Muscle of leg (tissue), 11 donors: ENCODE measurements around the gene PHACTR1. TPM values are rescaled to one million over a fixed set of nuclear protein-coding genes. Genes with fewer than 3 reads are reported as not detected.

Experiments used
- DNase-seq: peaks from one replicate; pipeline ENCODE4 v3.0.0; 2013
- H3K27ac ChIP-seq: one replicate; pipeline ENCODE4 v1.5.1; 2013; ENCODE audit warnings: mild to moderate bottlenecking, low read length, control low read depth
- H3K27me3 ChIP-seq: one replicate; pipeline ENCODE4 v1.6.1; 2013; ENCODE audit warnings: low read length; ENCODE audit not compliant: control insufficient read depth, insufficient read depth
- H3K36me3 ChIP-seq: one replicate; pipeline ENCODE4 v1.6.1; 2013; ENCODE audit warnings: low read length; ENCODE audit not compliant: control insufficient read depth, insufficient read depth
- H3K4me1 ChIP-seq: one replicate; pipeline ENCODE4 v1.6.1; 2013; ENCODE audit warnings: low read length; ENCODE audit not compliant: control insufficient read depth, insufficient read depth
- H3K4me3 ChIP-seq: one replicate; pipeline ENCODE4 v1.5.1; 2013; ENCODE audit warnings: low read length, control low read depth
- H3K9me3 ChIP-seq: replicated peaks from 2 replicates; pipeline ENCODE4 v1.6.1; 2013; ENCODE audit warnings: low read depth, low read length; ENCODE audit not compliant: control insufficient read depth
- WGBS: methylation state at CpG from one replicate; pipeline ENCODE4 v1.1.5; 2013; ENCODE audit warnings: missing lambda C conversion rate; ENCODE audit not compliant: insufficient coverage; 5-methylcytosine and 5-hydroxymethylcytosine counted together
- polyA plus RNA-seq, 8 donors: library from polyadenylated mRNA; unstranded; fragments of 120-200 nt; gene quantifications; one replicate each; pipeline versions ENCODE4 v1.2.1 to v1.2.3, GENCODE V29; 2013; ENCODE audit warnings: inconsistent platforms in 1 of 8, low replicate concordance in 1 of 8; ENCODE audit not compliant: insufficient read length in 8 of 8, insufficient read depth in 1 of 8
- total RNA-seq: library from RNA; stranded (reverse); fragments of 120-200 nt; gene quantifications from one replicate; pipeline ENCODE4 v1.2.4, GENCODE V29; 2013

Gene PHACTR1
- total and polyA plus RNA-seq, 9 donors = 3.8 to 9.4 (median 4.6) TPM

GRCh38 chr6:12866422-12867029 is 150.0 kb downstream of the PHACTR1 start:
- Histone ChIP-seq H3K36me3 (no peaks in the 10 kb centered on the region), H3K27me3 (no peaks in the 10 kb centered on the region), H3K9me3 (no peaks in the 10 kb centered on the region), H3K4me3 (no peak overlapping the region), H3K27ac (no peak overlapping the region), H3K4me1 (no peaks in the 10 kb centered on the region)
- WGBS = 50% methylated on average over 1 of the region's 6 CpGs
- DNase-seq = no peak

GRCh38 chr6:12869816-12870432 is 153.4 kb downstream of the PHACTR1 start:
- H3K4me3 ChIP-seq = no peak overlapping the region
- no CpG with 5 or more reads among the region's 2 CpGs for WGBS
- no peak overlapping the region for H3K27ac ChIP-seq
- DNase-seq = no peak
- no peaks in the 10 kb centered on the region for H3K4me1 ChIP-seq
- H3K9me3 ChIP-seq = no peaks in the 10 kb centered on the region
- H3K27me3 ChIP-seq = no peaks in the 10 kb centered on the region
- H3K36me3 ChIP-seq = no peaks in the 10 kb centered on the region

GRCh38 chr6:12873691-12874090 is 157.1 kb downstream of the PHACTR1 start:
- Histone ChIP-seq H3K4me3 (no peak overlapping the region), H3K36me3 (no peaks in the 10 kb centered on the region), H3K27me3 (no peaks in the 10 kb centered on the region), H3K27ac (no peak overlapping the region), H3K4me1 (no peaks in the 10 kb centered on the region), H3K9me3 (no peaks in the 10 kb centered on the region)
- peak; percentile 11 for DNase-seq

- Histone ChIP-seq H3K4me1 (no peaks in the 10 kb centered on the region), H3K36me3 (no peaks in the 10 kb centered on the region), H3K27ac (no peak overlapping the region), H3K9me3 (no peaks in the 10 kb centered on the region), H3K27me3 (no peaks in the 10 kb centered on the region), H3K4me3 (no peak overlapping the region)
- DNase-seq = peak; percentile 70
- 54% methylated on average over 5 of the region's 6 CpGs for WGBS
Observed at GRCh38 chr6:12875051-12875450, 158.5 kb downstream of the PHACTR1 start.

GRCh38 chr6:12878741-12879140 is 162.2 kb downstream of the PHACTR1 start:
- WGBS = 57% methylated on average over 1 of the region's 4 CpGs
- no peak for DNase-seq
- no peaks in the 10 kb centered on the region for H3K27me3 ChIP-seq

GRCh38 chr6:12882761-12883290 is 166.3 kb downstream of the PHACTR1 start:
- Histone ChIP-seq H3K4me3 (no peak overlapping the region), H3K4me1 (peaks cover 7% of the 10 kb centered on the region), H3K9me3 (no peaks in the 10 kb centered on the region), H3K27me3 (no peaks in the 10 kb centered on the region), H3K36me3 (no peaks in the 10 kb centered on the region), H3K27ac (no peak overlapping the region)
- no peak for DNase-seq
- WGBS = no CpG with 5 or more reads among the region's 2 CpGs

More at GRCh38 chr6:12878741-12879140, 162.2 kb downstream of the PHACTR1 start:
- Histone ChIP-seq H3K36me3 (no peaks in the 10 kb centered on the region), H3K4me1 (no peaks in the 10 kb centered on the region), H3K9me3 (no peaks in the 10 kb centered on the region), H3K27ac (no peak overlapping the region), H3K4me3 (no peak overlapping the region)

GRCh38 chr6:12884983-12885382 is 168.4 kb downstream of the PHACTR1 start:
- Histone ChIP-seq H3K36me3 (no peaks in the 10 kb centered on the region), H3K4me3 (no peak overlapping the region)
- WGBS = 65% methylated on average over 6 of the region's 7 CpGs

GRCh38 chr6:12886961-12887775 is 170.6 kb downstream of the PHACTR1 start:
- Histone ChIP-seq H3K4me1 (peaks cover 7% of the 10 kb centered on the region), H3K4me3 (no peak overlapping the region), H3K36me3 (no peaks in the 10 kb centered on the region), H3K27me3 (no peaks in the 10 kb centered on the region), H3K27ac (no peak overlapping the region), H3K9me3 (peaks cover 5% of the 10 kb centered on the region)
- WGBS = 35% methylated on average over 5 of the region's 8 CpGs
- peak; percentile 89 for DNase-seq

More at GRCh38 chr6:12884983-12885382, 168.4 kb downstream of the PHACTR1 start:
- H3K27ac ChIP-seq = no peak overlapping the region
- H3K27me3 ChIP-seq = no peaks in the 10 kb centered on the region
- DNase-seq = no peak
- H3K9me3 ChIP-seq = no peaks in the 10 kb centered on the region
- H3K4me1 ChIP-seq = peaks cover 7% of the 10 kb centered on the region

GRCh38 chr6:12890171-12890790 is 173.7 kb downstream of the PHACTR1 start:
- H3K9me3 ChIP-seq = peaks cover 5% of the 10 kb centered on the region
- H3K4me1 ChIP-seq = peaks cover 9% of the 10 kb centered on the region
- H3K4me3 ChIP-seq = no peak overlapping the region
- H3K27me3 ChIP-seq = no peaks in the 10 kb centered on the region
- no peak for DNase-seq
- WGBS = 94% methylated on average over 9 of the region's 9 CpGs
- H3K36me3 ChIP-seq = no peaks in the 10 kb centered on the region
- no peak overlapping the region for H3K27ac ChIP-seq

GRCh38 chr6:12891595-12891994 is 175.0 kb downstream of the PHACTR1 start:
- H3K27ac ChIP-seq = no peak overlapping the region
- H3K27me3 ChIP-seq = no peaks in the 10 kb centered on the region
- no CpG with 5 or more reads among the region's 1 CpG for WGBS
- H3K4me1 ChIP-seq = peaks cover 9% of the 10 kb centered on the region
- H3K4me3 ChIP-seq = no peak overlapping the region
- H3K36me3 ChIP-seq = no peaks in the 10 kb centered on the region
- no peak for DNase-seq
- peaks cover 5% of the 10 kb centered on the region for H3K9me3 ChIP-seq
